ENCODE data around the gene MRPL21.

Gene MRPL21

DNA sequence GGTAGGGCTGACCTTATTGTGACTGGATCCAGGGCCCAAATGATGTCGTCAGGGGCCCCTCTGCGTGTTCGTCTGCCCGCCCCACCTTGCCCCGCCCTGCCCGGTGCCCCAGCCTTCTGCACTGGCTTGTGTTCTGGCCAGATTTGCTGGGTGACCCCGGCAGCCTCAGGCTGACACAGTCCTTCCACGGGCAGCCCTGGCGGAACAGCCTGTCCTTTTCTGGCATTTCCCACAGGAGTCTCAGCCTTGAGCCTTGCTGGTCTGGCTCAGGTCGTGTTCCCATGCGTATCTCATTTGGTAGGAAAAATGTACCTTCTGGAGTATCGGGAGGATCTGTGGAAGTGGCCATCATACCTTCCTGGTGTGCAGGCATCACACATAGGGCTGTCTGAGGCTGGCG, 31.0 kb upstream of the MRPL21 start:
- no peak for DNase-seq

DNA sequence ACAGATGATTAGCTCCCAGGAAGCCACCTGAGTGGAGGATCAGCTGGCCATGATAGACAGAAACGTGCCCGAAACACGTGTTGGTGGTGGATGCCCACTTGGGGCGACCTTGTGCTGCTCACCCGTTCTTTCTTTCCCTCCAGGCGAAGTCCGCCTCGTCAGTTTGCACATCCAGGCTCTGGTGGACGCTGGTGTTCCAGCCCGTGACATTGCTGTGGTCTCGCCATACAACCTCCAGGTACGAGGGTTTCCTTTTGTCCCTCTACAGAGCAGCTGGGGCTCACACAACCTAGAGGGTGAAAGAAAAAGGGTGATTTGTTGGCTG, 30.7 kb upstream of the MRPL21 start:
- DNase-seq, result no peak

DNA sequence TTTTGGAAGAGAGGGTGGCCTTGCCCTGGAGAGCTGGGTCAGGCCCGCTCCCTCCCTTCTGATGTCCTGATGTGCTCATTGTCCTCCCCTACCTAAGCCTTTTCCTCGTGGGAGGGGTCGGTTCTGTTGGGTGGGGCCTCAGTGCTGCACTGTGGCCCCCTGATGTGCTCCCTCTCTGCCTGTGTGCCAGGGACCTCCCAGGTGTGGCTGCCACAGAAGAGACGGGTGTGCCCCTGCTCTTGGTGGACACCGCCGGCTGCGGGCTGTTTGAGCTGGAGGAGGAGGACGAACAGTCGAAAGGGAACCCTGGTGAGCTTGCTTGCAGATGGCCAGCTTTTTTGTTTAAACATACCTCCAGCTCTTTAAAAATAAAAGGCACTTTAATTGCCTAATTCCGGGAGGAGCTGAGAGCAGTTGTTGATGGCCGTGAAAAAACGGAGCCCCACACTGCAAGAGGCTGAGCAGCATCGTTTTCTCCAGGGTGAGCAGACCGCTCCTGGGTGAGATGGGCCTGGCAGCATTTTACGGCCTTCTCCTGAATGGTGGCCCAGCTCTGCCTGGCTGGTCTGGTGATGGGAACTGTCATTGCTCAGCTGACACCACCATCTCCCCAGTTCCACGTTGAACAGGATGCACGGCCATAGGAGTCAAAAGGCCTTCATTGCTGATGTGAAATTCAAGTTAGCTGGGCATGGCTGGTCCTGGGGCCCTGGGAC, 30.1 kb upstream of the MRPL21 start:
- no peak for DNase-seq

DNA sequence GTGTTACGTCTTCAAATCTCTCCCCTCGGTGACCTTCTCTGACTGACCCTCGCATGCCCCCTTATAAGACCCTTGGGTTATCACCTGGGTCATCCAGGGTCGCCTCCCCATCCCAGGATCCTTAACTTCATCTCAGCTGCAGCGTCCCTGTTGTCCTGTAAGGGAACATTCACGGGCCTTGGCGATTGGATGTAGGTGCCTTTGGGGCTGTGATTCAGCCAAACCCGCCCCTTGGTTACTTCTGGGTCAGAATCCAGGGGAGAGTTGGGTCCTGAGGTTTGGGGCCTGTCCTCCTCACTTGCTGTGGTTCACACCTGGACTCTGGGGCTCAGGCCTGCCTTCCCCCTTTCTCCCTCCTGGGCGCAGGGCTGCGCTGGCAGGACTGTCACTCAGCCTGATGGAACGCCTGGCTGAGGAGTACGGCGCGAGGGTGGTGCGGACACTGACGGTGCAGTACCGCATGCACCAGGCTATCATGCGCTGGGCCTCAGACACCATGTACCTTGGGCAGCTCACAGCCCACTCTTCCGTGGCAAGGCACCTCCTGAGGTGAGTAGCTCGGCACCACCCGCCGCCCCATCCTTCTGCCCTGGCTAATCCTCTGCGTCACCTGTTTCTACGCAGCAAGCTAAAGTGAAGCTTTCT, 29.4 kb upstream of the MRPL21 start:
- no peak for DNase-seq

DNA sequence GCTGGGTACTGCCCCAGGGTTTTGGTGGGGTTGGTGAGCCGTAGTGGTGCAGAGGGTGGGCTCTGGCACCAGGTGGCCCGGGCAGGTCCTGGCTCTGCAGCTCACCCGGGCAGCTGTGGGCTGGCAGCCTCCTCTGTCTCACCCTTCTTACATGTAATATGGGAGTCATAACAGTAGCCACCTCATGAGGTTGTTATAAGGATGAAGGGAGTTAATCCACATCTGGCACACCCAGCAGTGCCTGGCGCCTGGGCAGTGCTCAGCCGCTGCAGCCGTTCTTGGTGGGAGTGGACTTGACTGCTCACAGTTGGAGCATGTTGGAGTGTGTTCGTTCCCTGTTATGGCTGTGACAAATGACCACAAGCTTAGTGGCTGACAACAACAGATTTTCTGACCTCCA, 28.7 kb upstream of the MRPL21 start:
- DNase-seq, result no peak

DNA sequence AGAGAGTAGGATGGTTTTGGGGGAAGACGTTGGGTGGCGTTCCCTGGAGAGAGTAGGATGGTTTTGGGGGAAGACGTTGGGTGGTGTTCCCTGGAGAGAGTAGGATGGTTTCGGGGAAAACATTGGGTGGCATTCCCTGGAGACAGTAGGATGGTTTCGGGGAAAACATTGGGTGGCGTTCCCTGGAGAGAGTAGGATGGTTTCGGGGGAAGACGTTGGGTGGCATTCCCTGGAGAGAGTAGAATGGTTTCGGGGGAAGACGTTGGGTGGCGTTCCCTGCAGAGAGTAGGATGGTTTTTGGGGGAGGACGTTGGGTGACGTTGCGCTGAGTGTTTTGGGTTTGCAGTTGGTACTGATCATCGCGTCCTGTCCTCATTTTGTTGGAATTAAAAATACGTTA, 28.3 kb upstream of the MRPL21 start:
- DNase-seq, result no peak

DNA sequence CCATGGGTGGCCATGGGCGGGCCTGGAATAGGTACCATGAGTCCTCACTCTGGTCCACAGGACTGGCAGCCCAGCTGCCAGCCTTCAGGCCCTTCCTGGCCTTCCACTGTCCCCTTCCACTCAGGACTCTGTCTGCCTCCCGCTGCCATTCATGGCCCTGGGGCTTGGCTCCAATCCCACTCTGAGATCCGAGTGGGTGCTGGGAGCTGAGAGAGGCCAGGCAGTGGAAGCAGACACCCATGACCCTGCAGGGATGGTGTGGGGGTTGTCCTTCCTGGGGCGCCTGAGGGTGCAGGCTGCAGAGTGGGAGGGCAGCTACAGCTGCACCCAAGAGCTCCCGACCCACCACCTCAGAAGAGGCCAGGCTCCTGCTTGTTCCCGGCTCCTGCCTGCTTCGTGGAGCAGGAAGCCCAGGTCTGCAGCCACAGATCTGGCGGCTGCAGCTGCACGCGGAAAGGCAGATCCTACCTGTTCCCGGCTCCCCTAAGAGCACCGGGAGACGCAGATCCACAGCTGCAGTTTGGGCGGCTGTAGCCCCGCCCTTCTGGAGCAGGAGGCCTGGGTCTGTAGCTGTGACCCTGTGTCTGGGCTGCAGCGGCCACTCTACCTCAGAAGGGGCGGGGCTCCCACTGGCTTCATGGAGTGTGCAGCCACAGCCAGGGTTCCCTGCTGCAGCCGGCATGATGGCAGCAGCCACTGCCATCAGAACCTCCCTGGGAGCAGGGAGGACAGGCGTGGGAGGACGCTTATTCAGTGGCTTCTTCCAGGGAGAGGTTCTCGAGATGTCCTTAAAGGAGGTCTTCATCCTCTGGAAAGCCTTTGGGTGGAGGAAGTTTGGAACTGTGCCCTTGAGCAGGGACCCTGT, 27.6 kb upstream of the MRPL21 start:
- no peak for DNase-seq

DNA sequence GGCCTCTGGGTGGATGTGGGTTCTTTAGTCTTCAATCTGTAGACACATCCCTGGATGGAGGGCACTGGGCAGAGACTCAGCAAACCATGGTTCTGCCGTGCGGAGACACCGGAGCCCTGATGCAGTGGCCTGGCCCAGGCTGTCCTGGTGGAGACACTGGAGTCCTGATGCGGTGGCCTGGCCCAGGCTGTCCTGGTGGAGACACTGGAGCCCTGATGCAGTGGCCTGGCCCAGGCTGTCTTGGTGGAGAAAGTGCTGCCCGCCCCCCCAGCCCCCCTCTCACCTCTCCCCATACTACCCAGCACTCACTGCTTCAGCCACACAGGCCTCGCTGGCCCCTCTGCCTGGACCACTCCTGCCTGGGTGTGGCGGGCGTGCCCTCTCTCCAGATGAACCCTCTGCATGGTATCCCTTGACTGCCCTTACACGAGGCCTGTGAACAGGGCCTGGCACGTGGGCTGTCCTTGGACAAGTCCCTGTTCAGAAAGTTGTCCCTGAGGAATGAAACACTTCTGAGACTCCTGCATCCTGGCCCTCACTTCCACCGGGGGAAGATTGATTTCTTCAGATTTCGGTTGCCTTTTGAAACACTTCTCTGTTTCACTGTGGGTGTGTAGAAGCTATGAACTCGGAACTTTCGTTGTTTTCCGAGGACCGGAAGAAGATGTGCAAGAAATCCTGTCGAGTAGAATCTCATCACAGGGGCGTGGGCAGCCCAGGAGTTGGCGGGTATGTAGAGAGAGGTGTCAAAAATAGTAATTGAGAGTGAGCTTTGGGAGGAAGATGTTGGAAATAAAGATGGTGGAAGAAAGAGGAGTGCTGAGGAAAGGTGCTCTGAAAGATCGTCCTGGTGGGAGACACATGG, 26.3 kb upstream of the MRPL21 start:
- no peak for DNase-seq

DNA sequence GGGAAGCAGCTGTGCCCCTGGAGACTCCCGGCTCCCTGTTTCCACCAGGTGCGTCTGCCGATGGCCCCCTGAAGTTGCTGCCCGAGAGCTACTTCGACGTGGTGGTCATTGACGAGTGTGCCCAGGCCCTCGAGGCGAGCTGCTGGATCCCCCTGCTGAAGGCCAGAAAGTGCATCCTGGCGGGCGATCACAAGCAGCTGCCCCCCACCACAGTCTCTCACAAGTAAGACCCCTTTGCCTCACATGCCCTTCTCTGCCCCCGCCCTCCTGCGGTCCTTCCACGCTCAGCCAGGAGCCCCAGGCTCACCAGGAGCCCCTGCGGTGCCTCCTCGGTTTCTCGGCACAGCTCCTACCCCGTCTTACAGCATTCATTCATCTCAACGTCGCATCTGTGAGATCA, 25.5 kb upstream of the MRPL21 start:
- DNase-seq, result no peak

DNA sequence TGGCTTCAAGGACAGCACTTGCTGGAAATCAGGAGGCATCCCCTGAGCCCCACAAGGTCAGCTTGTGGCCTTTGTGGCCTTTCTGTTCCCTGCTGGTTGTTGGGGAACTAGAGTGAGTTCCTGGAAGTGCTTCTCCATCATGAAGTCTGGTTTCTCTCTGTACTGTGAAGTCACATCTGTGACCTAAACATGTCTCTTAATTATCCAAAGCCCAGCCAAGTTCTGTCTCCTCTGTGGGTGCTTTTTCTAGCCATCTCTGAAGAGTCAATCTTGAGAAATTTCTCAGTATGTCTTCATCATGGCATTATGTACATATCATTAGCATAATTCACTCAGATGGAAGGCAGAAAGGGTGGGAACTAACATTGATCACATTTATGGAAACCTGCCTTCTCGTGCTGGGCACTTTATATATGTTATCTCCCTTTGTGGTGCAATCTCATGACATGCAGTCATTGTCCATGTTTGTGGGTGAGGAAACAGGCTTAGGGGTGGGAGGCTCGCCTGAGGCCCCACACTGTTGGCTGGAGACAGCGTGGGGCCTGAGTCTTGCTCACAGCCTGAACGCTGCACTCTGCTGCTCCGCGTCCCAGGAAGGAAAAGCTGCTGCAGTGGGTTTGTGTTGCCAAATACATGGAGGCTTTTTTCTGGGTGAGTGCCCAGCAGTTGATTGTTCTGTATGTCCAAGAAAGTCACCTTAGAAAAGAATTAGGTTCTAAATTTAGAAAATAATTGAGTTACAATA, 24.7 kb upstream of the MRPL21 start:
- DNase-seq, result no peak

DNA sequence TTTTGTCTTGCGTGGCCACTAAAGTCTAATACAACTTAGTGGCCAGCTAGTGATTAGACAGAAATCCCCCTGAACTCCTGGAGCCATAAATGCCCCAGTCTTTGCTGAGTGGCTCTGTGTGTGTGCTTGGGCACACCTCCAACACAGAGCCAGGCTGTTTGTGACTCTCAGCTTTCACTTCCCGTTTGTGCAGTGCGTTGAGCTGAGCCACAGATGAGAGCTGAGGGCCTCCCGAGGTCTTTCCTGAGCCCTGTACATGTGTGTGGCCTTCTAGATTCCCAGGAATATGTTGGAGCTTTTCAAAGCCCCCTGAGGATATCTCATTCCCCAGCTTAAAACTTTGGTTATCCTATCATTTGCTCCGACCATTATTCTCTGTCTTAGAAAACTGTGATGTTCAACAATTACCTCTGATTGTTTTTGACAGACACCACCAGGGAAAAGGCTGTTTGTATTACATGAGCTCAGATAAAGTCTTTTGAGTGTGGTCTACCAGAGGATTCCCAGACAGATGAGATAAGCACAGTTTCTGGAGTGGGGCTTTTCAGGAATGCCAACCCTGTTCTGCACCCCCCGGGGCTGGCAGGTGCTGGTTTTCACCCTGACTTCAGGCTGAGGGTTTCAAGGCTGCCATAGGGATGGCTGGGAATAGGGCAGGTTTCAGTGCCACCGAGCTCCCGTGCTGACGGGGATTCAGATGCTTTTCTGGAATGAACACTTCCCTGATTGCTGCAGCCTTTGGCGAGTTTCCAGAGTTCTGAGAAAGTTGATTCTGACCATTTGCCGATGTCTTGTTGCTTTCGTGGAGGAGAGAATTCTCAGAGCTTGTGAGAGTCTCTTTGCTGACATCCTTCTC, 23.9 kb upstream of the MRPL21 start:
- DNase-seq, result no peak

DNA sequence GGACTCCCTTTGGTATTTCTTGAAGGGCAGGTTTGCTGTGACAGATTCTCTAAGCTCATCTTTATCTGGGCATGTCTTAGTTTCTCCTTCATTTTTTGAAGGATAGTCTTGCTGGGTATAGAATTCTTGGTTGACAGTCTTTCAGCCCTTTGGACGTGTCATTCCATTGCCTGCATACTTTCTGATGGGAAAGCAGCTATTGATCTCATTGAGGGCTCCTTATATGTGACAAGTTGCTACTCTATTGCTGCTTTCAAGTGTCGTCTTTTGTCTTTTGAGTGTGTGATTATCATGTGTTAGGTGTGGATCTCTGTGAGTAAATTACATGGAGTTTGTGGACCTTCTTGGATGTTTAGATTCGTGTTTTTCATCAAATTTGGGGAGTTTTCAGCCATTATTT, 22.0 kb upstream of the MRPL21 start:
- DNase-seq, result no peak

DNA sequence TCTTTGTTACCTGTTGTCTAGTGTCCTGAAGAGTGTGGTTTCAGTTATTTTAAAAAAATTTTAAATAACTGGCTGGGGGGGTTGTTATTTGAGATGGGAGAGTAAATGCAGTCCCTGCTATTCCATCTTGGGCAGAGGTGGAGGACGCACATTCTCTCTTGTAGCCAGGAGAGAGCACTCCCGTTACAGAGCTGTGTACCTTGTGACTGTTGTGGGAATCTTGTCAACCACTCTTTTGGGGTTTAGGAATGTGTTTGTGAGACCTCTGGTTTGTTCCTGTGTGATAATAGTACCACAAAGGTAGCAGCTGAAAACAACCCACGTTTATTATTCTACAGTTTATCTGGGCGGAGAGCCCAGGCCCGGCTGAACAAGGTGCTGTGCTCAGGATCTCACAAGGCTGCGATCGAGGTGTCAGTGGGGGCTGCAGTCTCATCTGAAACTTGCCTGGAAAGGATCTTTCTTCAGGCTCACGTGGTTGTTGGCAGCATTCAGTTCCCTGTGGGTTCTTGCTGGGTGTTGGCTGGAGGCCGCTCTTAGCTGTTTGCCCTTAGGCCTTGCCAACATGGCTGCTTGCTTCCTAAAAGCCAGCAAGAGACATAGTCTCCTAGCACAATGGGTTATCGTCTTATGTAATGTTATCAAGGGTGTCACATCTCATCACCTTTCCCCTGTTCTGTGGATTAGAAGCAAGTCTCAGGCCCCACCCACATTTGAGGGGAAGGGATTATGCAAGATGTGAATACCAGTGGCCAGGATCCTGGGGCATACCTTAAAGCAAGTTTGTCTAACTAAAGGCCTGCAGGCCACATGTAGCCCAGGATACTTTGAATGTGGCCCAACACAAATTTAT, 20.7 kb upstream of the MRPL21 start:
- no peak for DNase-seq

DNA sequence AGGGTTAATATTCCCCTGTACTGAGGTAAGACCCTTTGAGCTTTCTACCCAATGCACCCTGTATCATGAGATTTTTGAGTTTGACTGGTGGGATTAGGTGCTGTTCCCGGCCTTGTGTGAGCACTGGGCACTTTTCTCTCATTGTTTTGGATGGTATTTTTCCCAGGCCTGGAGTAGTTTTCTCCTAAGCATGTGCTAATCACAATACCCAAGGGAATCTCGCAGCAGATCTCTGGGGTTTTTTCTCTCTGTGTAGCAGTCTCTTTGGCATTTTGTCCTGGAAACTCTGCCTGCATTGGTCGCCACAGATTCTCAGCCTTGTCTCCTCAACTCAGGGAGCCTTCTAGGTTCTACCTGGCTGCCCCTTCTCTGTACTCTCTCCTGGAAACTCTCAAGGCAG, 20.0 kb upstream of the MRPL21 start:
- no peak for DNase-seq

DNA sequence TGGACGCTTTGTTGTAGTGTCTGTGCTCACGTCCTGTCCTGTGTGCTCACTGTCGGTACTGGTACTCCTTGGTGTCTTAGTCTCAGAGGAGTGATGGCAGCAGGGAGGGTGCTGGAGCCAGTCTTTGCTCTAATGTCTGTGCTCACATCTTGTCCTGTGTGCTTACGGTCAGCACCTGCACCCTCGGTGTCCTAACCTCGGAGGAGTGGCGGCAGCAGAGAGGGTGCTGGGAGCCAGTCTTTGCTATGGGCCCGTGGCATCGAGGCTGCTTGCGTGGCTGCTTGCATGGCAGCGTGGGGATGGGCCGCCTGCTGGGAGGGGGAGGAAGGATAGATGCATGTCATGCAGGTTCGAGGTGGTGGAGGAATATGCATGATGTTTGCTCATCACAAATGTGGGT, 12.8 kb upstream of the MRPL21 start:
- DNase-seq, result no peak

DNA sequence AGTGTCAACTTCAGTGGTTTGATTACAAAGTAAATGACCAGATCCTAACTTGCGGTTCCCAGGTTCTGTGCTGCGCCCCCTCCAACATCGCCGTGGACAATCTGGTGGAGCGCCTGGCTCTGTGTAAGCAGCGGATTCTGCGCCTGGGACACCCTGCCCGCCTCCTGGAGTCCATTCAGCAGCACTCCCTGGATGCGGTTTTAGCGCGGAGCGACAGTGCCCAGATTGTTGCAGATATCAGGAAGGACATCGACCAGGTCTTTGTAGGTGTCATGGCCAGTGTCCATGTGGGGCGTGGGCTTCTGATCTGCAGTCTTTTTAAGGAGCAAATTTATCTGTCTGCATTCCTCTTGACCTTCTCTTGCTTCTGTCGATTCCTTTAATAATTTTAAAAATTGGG, 11.1 kb upstream of the MRPL21 start:
- no peak for DNase-seq

DNA sequence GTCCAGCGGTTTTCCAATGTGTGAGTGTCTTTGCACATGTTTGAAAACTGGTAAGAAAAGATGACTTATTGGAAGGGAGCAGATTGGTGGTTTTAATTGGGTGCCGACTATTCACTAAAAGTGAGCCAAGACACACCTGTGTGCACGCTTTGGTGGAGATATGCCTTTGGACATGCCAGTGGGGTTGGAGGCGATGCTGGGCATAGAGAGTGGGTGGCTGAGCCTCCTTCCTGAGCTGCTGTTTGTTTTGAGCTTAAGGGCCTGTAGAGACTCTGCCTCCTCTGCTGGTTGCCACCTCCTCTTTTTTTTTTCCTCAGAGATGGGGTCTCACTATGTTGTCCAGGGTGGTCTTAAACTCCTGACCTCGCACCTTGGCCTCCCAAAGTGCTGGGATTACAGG, 9.6 kb upstream of the MRPL21 start:
- DNase-seq, result no peak

DNA sequence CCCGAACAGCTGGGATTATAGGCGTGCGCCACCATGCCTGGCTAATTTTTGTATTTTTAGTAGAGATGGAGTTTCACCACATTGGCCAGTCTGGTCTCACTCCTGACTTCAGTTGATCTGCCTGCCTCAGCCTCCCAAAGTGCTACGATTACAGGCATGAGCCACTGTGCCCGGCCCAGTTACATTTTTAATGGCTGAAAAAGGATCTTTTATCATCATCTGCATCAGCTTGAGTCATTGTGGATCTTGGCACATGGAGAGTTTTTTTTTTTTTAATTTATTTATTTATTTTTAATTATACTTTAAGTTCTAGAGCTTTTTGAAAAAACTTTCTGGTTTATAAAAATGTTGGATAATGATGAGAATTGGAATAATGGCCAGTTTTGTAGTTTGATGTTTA, 8.6 kb upstream of the MRPL21 start:
- DNase-seq, result no peak

DNA sequence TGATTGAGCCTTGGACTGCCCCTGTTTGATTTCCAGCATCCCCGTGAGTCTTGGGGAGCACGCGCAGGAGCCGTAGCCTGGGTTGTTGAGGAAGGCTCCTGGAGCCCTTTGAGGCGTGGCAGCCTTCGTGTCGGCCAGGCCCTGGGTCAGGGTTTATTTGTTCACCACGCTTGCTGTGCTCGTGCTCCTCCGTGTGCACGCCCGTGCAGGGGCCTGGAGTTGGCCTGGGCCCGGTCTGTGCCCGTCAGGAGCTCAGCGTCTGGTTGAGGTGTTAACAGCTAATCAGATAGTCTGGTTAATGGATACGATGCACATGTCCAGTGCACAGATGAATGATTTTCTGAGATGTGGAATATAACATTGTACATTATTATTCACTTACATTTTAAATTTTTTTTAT, 8.1 kb upstream of the MRPL21 start:
- no peak for DNase-seq

DNA sequence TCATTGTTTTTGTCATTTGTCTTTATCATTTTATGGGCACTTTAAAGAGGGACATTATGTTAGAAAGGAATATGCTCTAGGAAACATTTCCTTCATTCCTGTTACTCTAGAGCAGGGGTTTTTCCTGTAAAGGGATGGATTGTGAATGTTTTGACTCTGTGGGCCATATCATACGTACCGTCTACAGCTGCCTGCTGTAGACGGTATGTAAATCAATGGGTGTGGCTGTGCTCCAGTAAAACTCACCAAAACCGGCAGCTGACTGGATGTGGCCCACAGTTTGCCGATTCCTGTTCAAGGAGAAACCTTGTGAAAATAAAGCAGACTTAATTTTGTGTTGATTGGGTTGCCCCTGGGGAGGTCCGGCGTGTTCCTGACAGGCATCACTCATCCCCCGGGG, 7.3 kb upstream of the MRPL21 start:
- no peak for DNase-seq

DNA sequence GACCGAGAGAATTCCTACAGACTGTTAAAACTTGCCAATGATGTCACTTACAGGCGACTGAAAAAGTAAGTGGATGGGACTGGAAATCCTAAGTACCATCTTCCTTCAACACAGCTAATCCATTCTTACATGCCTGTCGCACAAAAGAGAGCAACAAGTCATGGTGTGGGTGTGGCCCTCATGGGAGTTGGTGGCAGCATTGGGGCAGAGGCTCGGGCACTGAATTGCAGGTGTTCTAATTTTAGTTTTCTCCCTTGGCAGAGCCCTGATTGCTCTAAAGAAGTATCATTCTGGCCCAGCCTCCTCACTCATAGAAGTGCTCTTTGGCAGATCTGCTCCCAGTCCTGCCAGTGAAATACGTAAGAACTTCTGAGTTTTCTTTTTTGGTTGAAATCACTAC, 4.6 kb upstream of the MRPL21 start:
- DNase-seq, result no peak

Measured in fibroblast of skin of right quadriceps (primary cell).